Neural cell (in vitro differentiated cells): ENCODE results near the gene AMZ2. TPM values are rescaled to one million over a fixed set of nuclear protein-coding genes. Genes with fewer than 3 reads are reported as not detected.

Experiments
- H2AFZ ChIP-seq: fragments of 200-600, 300-800 bp; sonication (generic), shearing (Covaris generic); 2 replicates; pipeline ENCODE4 v1.6.0; 2014; ENCODE audit warnings: low read depth, mild to moderate bottlenecking, antibody characterized with exemption, low read length, moderate library complexity
- H3F3A ChIP-seq: fragments of 200-600 bp; shearing (Covaris generic); 2 replicates; pipeline ENCODE4 v1.6.1; 2016; ENCODE audit warnings: mild to moderate bottlenecking, moderate library complexity, mixed read lengths, antibody characterized with exemption, low read length; ENCODE audit not compliant: insufficient read depth, poor library complexity, severe bottlenecking
- H3K27ac ChIP-seq: fragments of 200-600, 300-800 bp; sonication (generic), shearing (Covaris generic); 2 replicates; pipeline ENCODE4 v1.5.1; 2014; ENCODE audit warnings: mild to moderate bottlenecking, low read length, moderate library complexity
- H3K27me3 ChIP-seq: fragments of 300-800, 200-600 bp; sonication (generic), shearing (Covaris generic); 2 replicates; pipeline ENCODE4 v1.6.0; 2014; ENCODE audit warnings: mild to moderate bottlenecking, low read depth, low read length, moderate library complexity; ENCODE audit not compliant: insufficient read depth
- H3K36me3 ChIP-seq: fragments of 300-800, 200-600 bp; sonication (generic), shearing (Covaris generic); 2 replicates; pipeline ENCODE4 v1.5.1; 2014; ENCODE audit warnings: mild to moderate bottlenecking, antibody characterized with exemption, low read length, moderate library complexity; ENCODE audit not compliant: insufficient read depth
- H3K4me2 ChIP-seq: fragments of 300-800, 200-600 bp; sonication (generic), shearing (Covaris generic); 2 replicates; pipeline ENCODE4 v1.6.0; 2014; ENCODE audit warnings: mild to moderate bottlenecking, low read length
- H3K4me3 ChIP-seq: fragments of 300-800, 200-600 bp; sonication (generic), shearing (Covaris generic); 2 replicates; pipeline ENCODE4 v1.5.1; 2014; ENCODE audit warnings: mild to moderate bottlenecking, low read length, moderate library complexity
- H3K79me2 ChIP-seq: fragments of 200-600 bp; shearing (Covaris generic); replicated peaks from 2 replicates; pipeline ENCODE4 v1.6.0; 2014; ENCODE audit warnings: mild to moderate bottlenecking, low read length, moderate library complexity; ENCODE audit not compliant: insufficient read depth
- H3K9ac ChIP-seq: fragments of 300-800, 200-600 bp; sonication (generic), shearing (Covaris generic); 2 replicates; pipeline ENCODE4 v1.6.1; 2016; ENCODE audit warnings: mild to moderate bottlenecking, low read length, mixed read lengths
- H3K9me2 ChIP-seq: fragments of 200-600 bp; shearing (Covaris generic); 2 replicates; pipeline ENCODE4 v1.6.1; 2016; ENCODE audit warnings: mild to moderate bottlenecking, low read length, mixed read lengths; ENCODE audit not compliant: insufficient read depth
- H3K9me3 ChIP-seq: fragments of 200-600, 300-800 bp; sonication (generic), shearing (Covaris generic); 2 replicates; pipeline ENCODE4 v1.6.1; 2016; ENCODE audit warnings: mild to moderate bottlenecking, mixed run types, low read length, moderate library complexity, mixed read lengths
- H4K20me1 ChIP-seq: fragments of 200-600 bp; shearing (Covaris generic); 2 replicates; pipeline ENCODE4 v1.6.1; 2016; ENCODE audit warnings: mild to moderate bottlenecking, mixed run types; ENCODE audit not compliant: insufficient read depth
- EP300 ChIP-seq: fragments of 450-650 bp; conservative IDR thresholded peaks from 2 replicates; pipeline ENCODE4 v1.6.1; 2014; ENCODE audit warnings: antibody characterized with exemption, mild to moderate bottlenecking, moderate library complexity; ENCODE audit not compliant: poor library complexity, severe bottlenecking
- EZH2 ChIP-seq: fragments of 200-600, 300-800 bp; shearing (Covaris generic), sonication (generic); IDR thresholded peaks from 2 replicates; pipeline ENCODE4 v1.6.1; 2014; ENCODE audit warnings: antibody characterized with exemption, low read length, borderline replicate concordance, mild to moderate bottlenecking; ENCODE audit not compliant: insufficient read depth, poor library complexity, severe bottlenecking
- MXI1 ChIP-seq: fragments of 450-650 bp; conservative IDR thresholded peaks from 2 replicates; pipeline ENCODE4 v1.6.1; 2014; ENCODE audit warnings: antibody characterized with exemption, mild to moderate bottlenecking; ENCODE audit not compliant: poor library complexity, severe bottlenecking
- POLR2AphosphoS5 ChIP-seq: IDR thresholded peaks from 2 replicates; pipeline ENCODE4 v1.6.1; 2012
- RAD21 ChIP-seq: fragments of 450-650 bp; conservative IDR thresholded peaks from 2 replicates; pipeline ENCODE4 v1.6.1; 2014; ENCODE audit warnings: antibody characterized with exemption, mild to moderate bottlenecking, moderate library complexity
- SMC3 ChIP-seq: fragments of 450-650 bp; conservative IDR thresholded peaks from 2 replicates; pipeline ENCODE4 v1.6.1; 2014; ENCODE audit warnings: antibody characterized with exemption, mild to moderate bottlenecking, moderate library complexity; ENCODE audit not compliant: poor library complexity
- TAF1 ChIP-seq: IDR thresholded peaks from 2 replicates; pipeline ENCODE4 v1.6.1; 2012; ENCODE audit warnings: low read depth
- polyA plus RNA-seq: library from polyadenylated mRNA; depleted of rRNA; stranded (reverse); fragments of >200 nt; gene quantifications from 2 replicates; pipeline ENCODE4 v1.2.3, GENCODE V29; 2014
- TF ChIP-seq, protein P1 (sequence below): fragments of 450-650 bp; IDR thresholded peaks from 2 replicates; pipeline ENCODE4 v1.5.1; 2014; ENCODE audit warnings: antibody characterized with exemption, mild to moderate bottlenecking, moderate library complexity; ENCODE audit not compliant: poor library complexity, severe bottlenecking
- TF ChIP-seq, protein P2 (sequence below): IDR thresholded peaks from 2 replicates; pipeline ENCODE4 v1.6.1; 2012; ENCODE audit warnings: borderline replicate concordance

AMZ2 gene
- polyA plus RNA-seq, 1 donor from 2014 or later = 158 TPM

GRCh38 chr17:68238164-68238870 lies 9.5 kb upstream of the AMZ2 start (continued):
- TF ChIP-seq, protein P1, sequence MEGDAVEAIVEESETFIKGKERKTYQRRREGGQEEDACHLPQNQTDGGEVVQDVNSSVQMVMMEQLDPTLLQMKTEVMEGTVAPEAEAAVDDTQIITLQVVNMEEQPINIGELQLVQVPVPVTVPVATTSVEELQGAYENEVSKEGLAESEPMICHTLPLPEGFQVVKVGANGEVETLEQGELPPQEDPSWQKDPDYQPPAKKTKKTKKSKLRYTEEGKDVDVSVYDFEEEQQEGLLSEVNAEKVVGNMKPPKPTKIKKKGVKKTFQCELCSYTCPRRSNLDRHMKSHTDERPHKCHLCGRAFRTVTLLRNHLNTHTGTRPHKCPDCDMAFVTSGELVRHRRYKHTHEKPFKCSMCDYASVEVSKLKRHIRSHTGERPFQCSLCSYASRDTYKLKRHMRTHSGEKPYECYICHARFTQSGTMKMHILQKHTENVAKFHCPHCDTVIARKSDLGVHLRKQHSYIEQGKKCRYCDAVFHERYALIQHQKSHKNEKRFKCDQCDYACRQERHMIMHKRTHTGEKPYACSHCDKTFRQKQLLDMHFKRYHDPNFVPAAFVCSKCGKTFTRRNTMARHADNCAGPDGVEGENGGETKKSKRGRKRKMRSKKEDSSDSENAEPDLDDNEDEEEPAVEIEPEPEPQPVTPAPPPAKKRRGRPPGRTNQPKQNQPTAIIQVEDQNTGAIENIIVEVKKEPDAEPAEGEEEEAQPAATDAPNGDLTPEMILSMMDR = no peak

GRCh38 chr17:68238871-68239253 lies 9.0 kb upstream of the AMZ2 start:
- no peak overlapping the region for H3K4me2 ChIP-seq
- H3K9ac ChIP-seq = no peak overlapping the region
- H3K9me3 ChIP-seq = no peaks in the 10 kb centered on the region
- H3K79me2 ChIP-seq = no peaks in the 10 kb centered on the region
- no peak overlapping the region for H3K27ac ChIP-seq
- H3K27me3 ChIP-seq = no peaks in the 10 kb centered on the region
- H3F3A ChIP-seq = no peaks in the 10 kb centered on the region
- H4K20me1 ChIP-seq = no peaks in the 10 kb centered on the region
- no peak for TF ChIP-seq RAD21
- no peak for TF ChIP-seq EZH2
- no peak for TF ChIP-seq EP300
- TF ChIP-seq POLR2AphosphoS5 = no peak
- TF ChIP-seq SMC3 = no peak
- TF ChIP-seq, protein P1 = no peak
- TF ChIP-seq MXI1 = no peak
- no peak for TF ChIP-seq TAF1
- TF ChIP-seq, protein P2, sequence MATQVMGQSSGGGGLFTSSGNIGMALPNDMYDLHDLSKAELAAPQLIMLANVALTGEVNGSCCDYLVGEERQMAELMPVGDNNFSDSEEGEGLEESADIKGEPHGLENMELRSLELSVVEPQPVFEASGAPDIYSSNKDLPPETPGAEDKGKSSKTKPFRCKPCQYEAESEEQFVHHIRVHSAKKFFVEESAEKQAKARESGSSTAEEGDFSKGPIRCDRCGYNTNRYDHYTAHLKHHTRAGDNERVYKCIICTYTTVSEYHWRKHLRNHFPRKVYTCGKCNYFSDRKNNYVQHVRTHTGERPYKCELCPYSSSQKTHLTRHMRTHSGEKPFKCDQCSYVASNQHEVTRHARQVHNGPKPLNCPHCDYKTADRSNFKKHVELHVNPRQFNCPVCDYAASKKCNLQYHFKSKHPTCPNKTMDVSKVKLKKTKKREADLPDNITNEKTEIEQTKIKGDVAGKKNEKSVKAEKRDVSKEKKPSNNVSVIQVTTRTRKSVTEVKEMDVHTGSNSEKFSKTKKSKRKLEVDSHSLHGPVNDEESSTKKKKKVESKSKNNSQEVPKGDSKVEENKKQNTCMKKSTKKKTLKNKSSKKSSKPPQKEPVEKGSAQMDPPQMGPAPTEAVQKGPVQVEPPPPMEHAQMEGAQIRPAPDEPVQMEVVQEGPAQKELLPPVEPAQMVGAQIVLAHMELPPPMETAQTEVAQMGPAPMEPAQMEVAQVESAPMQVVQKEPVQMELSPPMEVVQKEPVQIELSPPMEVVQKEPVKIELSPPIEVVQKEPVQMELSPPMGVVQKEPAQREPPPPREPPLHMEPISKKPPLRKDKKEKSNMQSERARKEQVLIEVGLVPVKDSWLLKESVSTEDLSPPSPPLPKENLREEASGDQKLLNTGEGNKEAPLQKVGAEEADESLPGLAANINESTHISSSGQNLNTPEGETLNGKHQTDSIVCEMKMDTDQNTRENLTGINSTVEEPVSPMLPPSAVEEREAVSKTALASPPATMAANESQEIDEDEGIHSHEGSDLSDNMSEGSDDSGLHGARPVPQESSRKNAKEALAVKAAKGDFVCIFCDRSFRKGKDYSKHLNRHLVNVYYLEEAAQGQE = no peak
- no peak overlapping the region for H2AFZ ChIP-seq
- H3K4me3 ChIP-seq = no peak overlapping the region
- H3K9me2 ChIP-seq = no peaks in the 10 kb centered on the region
- H3K36me3 ChIP-seq = no peaks in the 10 kb centered on the region
